GM21717 (cell line): ENCODE results near the gene AKAP12.
"Not testable (repeated sequence)": the region's sequence is repeated elsewhere in the genome, so short reads cannot be mapped to it uniquely, and the experiment has no call there.

Source experiments
- ATAC-seq: cut with Tn5 transposase; IDR thresholded peaks from one replicate; pipeline ENCODE4 v1.9.1; 2021; ENCODE audit warnings: mild to moderate bottlenecking, moderate library complexity; ENCODE audit not compliant: unreplicated experiment

The AKAP12 gene

DNA sequence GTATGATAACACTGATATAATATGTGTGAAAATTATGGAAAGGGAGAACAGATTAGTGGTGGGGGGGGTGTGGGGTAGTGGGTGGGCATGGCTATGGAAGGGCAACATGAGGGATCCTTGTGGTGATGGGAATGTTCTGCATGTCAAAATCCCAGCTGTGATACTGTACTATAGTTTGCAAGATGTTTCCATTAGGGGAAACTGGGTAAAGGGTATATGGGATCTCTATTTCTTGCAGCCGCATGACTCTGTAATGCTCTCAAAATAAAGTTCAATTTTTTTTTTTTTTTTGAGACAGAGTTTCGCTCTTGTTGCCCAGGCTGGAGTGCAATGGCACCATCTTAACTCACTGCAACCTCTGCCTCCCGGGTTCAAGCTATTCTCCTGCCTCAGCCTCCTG is 137.3 kb downstream of the AKAP12 start:
- no peak for ATAC-seq

DNA sequence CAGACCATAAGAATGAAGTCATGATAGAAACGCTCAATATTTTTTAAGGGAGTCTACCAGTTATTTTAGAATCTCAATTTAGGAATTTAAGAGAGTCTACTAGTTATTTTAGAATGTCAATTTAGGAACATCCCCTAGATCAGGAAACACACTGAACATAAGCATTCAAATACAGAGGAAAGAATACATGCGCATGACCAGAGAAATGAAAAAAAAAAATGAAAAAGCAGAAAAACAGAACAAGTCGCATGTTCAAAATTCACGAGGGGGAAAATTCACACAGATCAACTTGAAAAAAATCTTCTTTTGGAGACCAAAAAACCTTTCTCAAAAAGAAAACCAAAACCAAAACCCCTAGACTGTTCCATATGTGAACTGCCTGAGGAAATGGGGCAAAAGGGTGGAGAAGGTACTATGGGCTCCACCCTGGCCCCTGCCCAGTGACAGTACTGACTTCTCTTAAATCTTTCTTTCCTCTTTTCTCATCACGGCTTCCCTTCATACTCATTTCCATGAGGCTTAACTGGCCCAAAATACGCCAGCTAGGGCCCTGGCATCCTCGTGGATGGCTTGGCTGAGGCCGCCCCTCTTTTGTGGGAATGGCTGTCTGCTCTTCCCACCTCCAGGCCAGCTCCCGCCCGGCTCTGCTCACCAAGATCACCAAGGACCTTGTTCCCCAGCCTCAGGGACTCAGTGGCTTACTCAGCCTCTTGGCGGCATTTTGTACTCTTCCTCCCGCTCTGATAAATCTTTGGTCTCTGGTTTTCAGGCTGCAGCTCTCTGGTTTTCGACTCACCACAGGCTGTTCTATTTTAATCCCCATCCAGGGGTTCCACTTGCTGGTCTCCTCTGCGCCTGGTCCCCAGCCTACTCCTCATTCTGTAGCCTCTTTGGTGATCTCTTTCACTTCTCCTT is 140.4 kb downstream of the AKAP12 start:
- ATAC-seq: peak; percentile 74

DNA sequence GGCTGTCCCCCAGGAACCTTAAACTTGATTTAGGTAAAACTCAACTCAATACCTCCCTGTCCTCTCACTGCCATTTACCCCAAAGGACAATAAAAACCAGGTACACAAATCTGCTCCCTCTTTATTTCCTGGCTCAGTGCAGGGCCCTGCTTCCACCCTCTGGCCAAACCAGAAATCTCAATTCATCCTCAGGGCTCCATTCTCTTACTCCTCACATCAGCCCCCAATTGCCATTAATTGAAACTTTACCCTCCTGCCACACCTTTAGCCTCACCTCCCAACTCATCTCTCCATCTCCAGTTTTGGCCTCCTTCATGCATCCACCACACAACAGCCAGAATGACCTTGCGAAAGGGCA is 141.1 kb downstream of the AKAP12 start:
- ATAC-seq: peak; percentile 8

DNA sequence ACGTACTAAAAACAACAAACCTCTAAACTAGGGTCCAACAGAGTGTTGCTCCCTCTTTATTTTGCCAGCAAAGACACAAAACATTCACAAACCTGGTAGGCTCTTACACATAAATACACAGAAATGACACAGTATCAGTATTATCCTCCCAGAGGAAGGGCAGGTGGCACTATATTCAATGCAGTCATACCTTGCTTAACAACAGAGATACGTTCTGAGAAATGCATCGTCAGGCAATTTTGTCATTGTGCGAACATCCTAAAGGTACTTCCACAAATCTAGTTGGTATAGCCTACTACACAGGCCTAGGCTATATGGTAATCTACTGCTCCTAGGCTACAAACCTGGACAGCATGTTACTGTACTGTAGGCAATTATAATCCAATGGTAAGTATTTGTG is 142.0 kb downstream of the AKAP12 start:
- ATAC-seq: no peak

DNA sequence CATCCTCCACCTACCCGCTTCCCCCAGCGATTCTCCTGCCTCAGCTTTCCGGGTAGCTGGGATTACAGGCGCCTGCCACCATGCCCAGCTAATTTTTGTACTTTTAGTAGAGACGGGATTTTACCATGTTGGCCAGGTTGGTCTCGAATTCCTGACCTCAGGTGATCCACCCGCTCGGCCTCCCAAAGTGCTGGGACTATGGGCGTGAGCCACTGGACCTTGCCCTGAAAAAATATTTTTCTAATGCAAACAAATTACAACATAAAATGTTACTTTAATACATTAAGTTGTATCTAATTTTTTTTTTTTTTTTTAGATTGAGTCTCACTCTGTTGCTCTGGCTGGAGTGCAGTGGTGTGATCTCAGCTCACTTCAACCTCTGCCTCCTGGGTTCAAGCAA is 142.9 kb downstream of the AKAP12 start:
- ATAC-seq: not testable (repeated sequence)

DNA sequence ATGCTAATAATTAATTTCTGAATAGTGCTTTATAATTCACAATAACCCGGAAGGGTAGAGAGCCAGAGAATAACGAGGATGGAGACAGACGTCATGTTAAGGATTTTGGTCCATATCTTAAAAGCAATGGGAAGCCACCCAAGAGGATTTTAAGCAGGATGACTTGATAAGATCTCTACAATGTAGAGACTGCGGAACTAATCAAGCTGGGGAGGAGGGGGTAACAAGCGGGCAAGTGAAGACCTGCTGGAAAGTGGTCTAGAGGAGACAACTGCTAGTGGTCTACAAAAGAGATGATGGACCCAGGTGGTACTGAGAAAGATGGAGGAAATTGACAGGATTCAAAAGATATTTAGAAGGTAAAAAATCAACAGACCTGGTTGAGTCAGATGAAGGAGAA is 144.4 kb downstream of the AKAP12 start:
- ATAC-seq: no peak

DNA sequence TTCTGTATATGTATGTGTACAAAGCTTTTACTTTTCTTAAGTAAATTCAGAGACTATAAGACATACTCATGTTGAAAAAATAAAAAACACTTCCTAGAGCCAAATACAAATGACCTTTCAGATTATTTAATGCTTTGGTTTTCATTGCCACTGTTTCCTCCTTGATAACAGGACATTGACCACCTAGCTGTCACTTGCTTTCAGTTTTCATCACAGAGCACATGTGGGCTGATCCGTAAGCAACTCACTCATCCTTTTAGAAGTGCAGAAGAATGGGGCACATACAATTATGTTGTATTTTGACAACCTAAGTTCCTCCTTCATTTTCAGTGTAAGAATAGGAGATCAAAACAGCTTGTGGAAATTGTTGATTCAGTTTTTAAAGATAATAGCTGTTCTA is 145.4 kb downstream of the AKAP12 start:
- no peak for ATAC-seq

DNA sequence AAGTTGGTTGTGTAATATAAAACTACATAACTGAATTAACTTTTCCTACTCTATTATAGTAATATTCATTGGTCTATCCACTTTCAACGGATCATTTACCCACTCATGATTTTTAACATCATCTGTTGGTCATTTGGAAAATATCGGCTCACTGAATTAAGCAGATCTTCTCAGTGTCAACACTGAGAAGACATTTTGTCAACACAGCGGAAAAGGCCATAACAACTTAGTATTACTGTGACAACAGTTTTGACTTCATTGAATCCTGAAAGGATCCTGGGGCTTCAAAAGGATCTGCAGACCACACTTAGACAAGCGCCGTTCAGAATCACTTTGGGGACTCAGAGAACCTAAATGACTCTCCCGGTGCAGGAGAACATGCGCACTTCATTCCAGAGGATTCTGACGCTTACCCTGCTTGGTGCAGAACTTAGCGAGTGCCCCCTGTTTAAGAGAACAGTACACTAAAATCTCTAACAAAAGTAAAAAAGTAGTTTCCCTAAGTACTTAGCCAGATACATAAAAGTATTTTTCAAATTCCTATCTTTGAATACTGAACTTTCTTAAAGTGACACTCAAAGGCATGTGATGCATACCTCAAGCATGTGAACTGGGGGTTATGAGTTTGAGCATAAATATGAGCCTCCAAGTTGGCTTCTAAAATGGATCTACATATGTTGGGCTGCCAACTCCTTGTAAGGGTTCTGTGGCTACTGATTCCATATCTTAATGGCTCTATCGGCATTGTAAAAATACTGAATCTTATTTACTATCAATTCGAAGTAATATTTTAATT is 147.6 kb downstream of the AKAP12 start:
- no peak for ATAC-seq

DNA sequence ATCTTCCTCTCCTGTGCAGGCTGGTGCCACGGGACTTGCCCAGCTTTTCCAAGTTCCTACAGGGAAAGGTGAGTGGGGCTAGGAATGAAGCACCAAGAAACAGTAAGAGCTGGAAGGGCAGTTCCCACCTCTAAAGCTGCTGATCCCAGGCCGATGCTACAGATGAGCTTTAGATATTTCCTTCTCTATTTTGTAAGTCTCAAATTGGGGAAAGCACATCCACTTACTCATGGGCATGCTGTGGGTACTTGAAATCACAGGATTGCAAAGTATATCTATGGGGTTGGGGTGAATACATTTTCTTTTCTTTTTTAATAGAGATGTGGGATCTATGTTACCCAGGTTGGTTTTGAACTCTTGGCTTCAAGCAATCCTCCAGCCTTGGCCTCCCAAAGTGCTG is 148.5 kb downstream of the AKAP12 start:
- ATAC-seq: no peak

DNA sequence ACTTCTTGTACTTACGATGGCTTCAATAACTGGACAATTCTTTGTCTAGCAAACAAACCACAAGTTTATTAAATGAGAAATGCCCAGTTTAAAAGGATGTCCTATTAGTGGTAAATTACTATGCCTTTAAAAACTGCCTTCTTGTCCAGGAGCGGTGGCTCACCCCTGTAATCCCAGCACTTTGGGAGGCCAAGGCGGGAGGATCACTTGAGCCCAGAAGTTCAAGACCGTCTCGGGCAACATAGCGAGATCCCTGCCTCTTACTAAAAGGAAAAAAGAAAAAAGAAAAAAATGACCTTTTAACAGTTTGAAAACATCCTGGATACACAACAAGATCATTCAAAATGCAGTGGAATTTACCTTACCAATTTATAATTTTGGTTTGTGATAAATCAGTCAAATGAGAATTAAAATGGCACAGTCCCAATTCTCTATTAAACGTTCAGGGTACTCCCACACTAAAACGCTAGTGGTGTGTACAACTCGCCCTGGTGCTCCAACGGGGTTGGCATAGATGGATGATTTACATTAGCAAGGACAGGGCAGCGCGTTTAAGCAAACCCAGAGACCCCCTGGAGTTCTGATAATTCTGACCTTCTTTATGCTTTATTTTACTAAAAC is 149.3 kb downstream of the AKAP12 start:
- ATAC-seq: no peak

DNA sequence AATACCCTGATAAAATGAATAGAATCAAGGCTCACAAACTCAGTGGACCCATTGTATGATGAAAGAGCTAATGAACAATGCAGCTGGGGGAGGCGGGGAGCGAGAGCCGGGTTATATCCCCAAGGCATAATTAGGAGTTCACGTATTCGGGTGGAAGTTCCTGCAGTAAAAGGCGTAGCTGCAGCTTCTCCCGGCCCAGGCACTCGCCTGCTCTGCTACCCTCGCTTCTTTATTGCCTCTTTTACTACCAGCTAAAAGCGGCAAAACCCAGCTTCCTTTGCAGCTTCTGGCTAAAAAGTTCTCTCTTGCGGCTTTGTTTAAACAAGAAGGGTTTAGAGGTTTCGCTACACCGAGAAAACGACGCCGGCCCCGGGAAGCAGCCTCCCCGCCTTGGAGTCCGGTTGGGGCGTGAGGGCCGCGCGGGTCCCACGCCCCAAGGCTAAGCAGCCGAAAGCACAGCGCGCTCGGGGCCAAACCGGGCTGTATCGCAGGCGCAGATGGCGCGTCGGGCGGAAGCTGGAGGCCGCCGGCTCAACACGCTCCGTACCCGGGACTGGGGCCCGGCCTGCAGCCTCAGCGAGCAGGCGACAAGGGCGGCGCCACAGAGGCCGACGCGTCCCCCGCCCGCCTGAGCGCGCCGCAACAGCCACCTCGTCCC is 150.0 kb downstream of the AKAP12 start:
- peak; percentile 64 for ATAC-seq

DNA sequence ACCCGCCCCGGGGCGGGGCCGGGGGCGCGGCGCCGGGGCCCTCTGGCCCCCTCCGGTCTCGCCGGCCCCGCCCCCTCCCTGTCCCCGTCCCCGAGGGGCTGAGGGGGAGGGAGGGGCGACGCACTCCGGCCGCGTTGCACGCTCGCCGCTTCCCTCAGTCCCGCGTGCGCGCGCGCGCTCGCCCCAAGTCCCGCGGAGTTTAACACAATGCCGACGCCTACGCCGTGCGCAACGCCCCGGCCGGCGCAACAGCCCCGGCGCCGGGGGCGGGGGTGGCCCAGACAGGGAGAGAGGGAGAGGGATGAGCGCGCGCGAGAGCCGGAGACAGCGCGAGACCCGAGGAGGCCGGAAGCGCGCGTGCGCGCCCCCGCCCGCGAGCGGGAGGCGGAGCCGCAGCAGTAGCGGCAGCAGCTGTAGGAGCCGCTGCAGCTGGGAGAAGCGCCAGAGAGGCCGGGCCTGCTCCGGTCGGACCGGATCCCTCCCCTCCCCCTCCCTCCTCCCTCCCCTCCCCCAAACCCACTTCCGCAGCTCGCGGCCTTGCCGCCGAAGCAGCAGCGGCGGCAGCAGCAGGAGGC is 150.6 kb downstream of the AKAP12 start:
- ATAC-seq: peak; percentile 83

DNA sequence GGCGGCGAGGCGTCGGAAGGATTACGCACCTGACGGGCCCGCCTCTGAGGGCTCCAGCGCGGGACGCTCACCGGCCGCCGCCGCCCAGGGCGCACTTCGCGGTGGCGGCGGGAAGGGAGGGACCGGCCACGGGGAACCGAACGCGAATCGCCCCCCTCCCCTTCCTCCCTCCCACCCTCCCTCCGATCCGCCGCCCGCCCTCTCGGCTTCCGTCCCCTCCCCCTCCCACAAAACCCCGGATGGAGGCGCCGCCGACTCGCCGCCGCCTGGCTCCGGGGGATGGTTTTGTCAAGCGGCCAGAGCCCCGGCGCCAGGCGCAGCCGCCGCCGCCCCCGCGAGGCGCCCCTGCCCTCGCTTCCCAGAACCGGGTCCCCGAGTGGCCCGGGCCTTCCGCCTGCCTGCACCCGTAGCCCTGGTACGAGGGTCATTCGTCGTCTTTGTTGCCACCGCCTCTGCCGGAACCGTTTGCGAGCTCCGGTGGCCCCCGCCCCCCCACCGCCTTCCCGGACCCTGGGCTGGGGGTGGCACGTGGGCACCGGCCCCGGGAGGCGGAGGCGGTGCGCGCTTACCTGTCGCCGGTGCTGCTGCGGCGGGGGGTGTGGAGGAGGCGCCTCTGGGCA is 151.2 kb downstream of the AKAP12 start:
- ATAC-seq: peak; percentile 14

DNA sequence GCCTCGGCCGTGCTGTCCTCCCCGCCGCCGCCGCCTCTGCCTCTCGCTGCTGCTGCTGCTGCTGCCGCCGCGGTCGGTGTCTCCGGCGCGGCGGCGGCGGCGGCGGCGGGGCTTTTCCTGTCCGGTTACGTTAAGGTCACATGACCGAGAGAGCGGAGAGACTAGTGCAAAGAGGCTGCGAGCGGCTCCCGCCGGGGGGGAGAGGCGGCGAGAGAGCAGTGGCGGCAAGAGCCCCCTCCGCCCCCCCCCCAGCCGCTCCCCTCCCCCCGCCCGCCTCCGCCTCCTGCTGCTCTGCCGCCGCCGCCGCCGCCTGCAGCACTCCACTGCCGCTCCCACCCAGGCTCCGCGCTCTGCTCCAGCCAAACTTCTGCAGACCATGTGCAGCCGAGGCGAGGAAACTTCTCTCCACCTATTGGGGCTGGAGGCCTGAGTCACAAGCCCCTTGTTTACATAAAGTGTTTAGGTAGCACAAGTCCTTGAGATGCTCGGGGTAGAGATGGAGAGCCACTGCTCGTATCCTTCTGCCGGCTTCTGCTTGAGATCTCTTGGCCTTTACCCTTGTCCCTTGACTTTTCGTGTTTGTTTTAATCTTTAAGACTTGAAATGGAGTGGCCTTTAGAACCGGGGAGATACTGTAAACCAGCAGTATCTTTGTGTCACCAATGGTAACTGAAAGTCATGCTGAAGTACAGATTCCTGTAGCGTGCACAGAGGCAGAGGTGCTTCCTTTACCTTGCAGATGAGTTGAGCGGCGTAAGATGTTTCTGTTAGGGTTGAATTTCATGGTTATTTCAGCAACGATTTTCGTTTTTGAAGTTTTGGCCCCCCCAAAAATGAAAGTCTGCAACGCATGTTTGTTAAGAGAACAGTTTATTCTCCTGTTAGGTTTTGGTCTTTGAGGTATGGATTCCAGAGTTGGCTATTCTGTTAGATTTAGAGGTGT is 152.0 kb downstream of the AKAP12 start, which contains the start of gene ZBTB2:
Gene ZBTB2 (minus strand): TSS at position 89 of the 943 bp plus-strand sequence. CDS start 17,922 bp downstream, outside the sequence.
- peak; percentile 16 for ATAC-seq

DNA sequence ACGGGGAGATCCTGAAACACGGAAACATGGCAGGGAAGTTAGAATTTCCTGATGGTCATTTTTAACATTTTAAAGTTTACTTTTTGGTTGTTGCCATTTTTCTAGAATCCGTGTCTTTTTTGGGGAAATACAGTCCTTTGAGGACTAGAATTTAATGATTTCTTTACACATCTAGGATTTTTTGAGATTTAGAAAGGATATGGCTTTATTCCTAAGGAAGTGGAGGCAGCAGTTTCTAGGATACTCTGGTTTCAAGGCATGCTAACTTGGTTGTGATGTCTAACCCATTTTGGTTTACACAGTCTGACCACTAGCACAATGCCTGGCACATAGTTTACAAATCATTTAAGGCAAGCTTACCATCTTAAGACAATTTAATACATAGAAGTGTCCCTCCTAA is 152.7 kb downstream of the AKAP12 start:
- no peak for ATAC-seq

DNA sequence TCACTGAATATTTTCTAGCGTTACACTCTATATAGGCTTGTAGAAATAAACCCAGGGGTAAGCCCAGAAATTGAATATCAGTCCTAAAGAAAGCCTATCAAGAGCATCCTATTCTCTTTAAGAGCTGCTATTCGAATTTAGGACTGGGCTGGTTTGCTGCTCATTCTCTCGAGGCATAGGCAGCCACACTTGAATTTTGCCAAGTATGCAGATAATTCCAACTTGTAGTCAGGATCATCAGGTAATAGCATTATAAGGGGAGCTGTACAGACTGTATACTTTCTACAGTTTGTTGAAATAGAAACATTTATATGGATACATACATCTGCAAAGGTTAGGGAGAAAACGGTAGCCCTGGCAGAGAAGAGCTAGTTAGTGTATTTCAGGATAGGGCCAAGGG is 153.6 kb downstream of the AKAP12 start:
- no peak for ATAC-seq

DNA sequence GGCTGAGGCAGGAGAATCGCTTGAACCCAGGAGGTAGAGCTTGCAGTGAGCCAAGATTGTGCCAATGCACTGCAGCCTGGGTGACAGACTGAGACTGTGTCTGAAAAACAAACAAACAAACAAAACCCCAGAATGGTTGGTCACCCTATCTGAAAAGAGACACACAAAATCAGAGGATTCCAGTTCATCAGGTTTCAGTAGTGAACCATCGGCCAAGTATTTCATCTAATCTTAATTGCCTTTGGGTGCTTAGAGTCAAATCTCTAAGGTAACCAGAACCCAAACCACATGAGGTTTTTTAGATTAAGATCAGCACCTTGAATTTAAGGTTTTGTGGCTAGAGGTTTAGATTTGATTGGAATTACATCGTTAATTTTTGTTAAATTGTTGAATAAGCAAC is 159.9 kb downstream of the AKAP12 start:
- no peak for ATAC-seq

DNA sequence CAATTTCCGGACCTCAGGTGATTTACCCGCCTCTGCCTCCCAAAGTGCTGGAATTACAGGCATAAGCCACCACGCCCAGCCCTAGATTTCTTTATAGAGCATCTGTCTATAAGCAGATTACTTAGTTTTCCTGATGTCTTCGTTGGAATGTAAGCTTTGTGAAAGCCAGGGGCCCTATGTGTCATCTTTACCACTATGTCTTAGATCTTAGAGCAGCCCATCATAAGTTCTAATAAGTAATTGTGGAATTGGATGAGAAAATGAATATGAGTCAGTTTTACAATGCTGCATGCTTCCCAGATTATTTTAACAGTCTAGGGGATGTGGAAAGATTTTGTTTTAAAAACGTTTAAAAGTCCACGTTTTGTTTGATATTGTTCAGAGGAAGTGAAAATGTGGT is 160.7 kb downstream of the AKAP12 start:
- no peak for ATAC-seq

DNA sequence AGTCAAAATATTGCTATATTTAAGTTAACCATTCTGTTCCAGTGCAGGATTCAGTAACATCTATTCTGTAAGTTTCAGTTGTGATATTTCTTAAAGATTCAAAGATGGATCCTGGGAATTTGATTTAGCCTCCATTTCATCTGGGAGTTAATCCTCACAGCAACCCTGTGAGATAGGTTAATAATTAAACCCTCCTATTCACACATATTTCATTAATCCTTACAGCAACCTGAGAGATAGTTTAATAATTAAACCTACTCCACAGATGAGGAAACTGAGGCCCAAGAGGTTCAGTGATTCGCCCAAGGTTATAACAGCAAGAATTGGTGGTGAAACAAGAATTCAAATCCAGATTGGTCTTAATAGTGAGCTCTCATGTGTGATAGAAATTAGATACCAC is 162.5 kb downstream of the AKAP12 start:
- ATAC-seq: no peak
